GM18951 (cell line): Measurements from ENCODE around the gene TMEM185B.

Experiments
- POLR2A ChIP-seq: IDR thresholded peaks from 4 replicates; pipeline ENCODE4 v1.6.1; 2011; ENCODE audit warnings: mild to moderate bottlenecking; ENCODE audit not compliant: insufficient read length, insufficient read depth; ENCODE audit errors: extremely low read depth
- in situ Hi-C: fragments of 300-500 bp; cut with MboI; formaldehyde crosslinking; loops from one replicate; pipeline ENCODE4 v1.12.0; 2022; ENCODE audit warnings: low sequenced_read_pairs, mixed read lengths, inconsistent platforms; ENCODE audit not compliant: unreplicated experiment

TMEM185B gene

DNA sequence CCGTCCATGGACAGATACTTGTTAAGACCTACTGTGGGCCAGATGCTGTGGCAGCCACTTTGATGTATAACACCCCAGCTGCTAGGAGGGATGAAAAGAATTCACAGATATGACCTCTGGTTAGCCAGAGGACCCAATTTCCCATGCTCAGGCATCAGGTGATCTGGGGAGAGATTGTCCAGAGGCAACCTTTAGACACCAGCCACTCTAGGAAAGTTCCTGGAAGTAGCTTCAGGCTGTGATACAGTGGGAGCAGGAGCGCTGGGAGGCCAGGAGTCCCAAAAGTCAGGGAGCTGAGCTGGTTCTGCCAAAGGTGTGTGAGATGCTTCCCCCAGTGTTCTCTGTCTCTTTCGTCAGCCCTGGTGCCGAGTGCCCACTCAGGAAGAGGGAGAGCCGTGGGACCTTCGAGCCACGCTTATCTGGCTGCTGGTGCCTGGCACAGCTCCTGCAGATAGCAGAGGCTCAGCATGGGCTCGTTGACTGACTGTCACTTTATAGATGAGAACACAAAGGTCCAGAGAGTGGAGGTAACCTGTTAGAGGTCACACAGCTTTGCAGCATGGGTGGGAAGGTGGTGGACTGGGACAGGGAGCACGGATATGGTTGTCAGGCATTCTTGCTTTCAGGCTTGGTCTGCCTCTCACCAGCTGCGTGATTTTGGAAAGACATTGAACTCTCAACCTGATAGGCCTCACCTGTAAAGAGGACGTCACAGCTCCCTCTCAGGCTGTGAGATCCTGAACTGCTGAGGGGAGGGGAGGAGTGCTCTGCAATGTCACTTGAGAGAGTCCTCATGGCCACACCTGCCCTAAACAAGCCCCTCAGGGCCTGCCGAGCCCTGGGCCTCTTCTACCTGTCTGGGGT lies 21.7 kb upstream of the TMEM185B start:
- no peak for TF ChIP-seq POLR2A
- in situ Hi-C loops, result no loop called here

- in situ Hi-C loops, result no loop called here
- TF ChIP-seq POLR2A, result no peak
These were observed 20.8 kb upstream of the TMEM185B start for GRCh38 chr2:120243875-120244553.

GRCh38 chr2:120243211-120243610 lies 20.0 kb upstream of the TMEM185B start:
- TF ChIP-seq POLR2A, result no peak

GRCh38 chr2:120241684-120242083 lies 18.5 kb upstream of the TMEM185B start:
- TF ChIP-seq POLR2A, result no peak
- in situ Hi-C loops, result no loop called here

More at GRCh38 chr2:120243211-120243610, 20.0 kb upstream of the TMEM185B start:
- in situ Hi-C loops, result no loop called here

DNA sequence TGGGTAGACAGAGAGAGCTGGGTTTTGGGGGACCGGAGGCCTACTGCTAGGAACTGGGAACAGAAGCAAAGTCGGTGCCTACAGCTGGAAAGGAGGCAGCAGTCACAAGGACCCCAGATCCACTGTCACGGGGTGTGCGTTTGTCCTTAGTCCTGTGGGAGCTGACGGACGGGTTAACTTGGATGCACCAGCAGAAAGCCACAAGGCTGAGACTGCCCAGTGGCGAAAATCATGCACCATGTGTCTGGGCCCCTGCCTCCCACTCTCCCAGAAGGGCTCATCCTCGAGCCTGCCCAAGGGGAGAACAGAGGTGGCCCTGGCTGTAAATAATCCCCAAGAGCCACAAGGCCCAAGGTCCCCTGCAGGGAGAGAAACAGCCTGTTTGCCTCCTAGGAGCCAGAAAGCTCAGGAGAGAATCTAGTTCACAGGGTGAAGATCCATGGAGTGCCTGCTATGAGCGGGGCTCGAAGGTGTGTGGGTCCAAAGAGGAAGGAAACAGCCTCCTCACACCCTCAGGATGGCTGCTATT lies 17.8 kb upstream of the TMEM185B start:
- no peak for TF ChIP-seq POLR2A
- in situ Hi-C loops, result no loop called here

DNA sequence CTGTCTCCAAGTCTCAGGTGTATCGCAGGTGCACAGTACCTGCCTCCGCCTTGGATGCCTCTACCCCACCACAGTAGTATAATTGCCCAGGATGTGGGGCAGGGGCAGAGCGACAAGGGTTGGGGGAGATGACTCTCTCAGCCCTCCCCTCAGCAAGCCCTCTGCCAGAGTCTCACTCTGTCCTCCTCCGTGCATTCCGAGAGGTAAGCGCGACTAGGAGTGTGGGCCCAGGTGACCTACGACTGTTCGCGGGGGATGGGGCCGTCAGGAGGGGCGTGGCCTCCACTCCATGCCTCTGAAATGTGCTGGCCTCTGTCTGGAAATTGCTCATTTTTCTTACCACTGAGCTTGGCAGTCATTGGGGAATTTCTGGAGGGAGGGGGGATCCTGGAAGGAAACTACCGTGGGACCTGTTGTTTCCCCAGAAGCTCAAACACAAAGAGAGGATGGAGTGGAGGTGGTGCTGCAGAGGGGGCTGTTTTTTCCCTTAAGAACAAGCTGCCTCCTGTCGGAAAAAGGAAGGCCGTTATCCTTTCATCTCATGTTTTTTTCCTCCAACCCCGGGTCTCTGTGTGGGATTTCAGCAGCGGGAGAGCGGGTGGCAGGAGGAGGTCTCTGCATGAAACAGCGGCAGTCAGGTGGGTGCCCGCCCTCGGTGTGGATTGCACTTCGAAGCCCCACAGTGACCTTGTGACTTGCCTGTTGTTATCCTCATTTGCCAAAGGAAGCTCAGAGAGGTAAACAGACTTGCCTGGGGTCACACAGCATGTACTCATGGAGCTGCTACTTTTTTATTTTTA lies 16.5 kb upstream of the TMEM185B start:
- TF ChIP-seq POLR2A, result no peak
- in situ Hi-C loops, result loop anchor here (5.0 kb wide), 1 partner anchor 53 kb away; no protein-coding TSS in a partner anchor

GRCh38 chr2:120238728-120239487 lies 15.7 kb upstream of the TMEM185B start:
- in situ Hi-C loops, result loop anchor here (5.0 kb wide), 1 partner anchor 53 kb away; no protein-coding TSS in a partner anchor
- no peak for TF ChIP-seq POLR2A

DNA sequence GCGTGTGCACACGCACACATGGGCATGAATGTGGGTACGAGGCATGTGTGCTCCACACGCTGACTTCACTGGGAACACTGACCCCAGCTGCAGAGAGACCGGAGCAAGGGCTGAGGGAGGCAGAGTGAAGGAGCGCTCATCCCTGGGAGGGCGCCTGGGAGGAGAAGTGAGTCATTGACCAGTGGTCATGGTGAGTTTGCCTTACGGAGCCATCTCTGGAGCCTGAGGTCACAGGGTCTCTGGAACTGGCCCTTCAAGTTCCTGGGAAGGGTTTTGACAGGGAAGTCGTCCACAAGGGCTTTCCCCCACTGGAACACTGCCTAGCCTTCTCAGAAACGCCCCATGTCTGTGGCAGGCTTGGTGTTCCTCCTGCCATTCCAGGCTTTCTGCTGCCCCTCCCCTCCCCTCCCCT lies 14.3 kb upstream of the TMEM185B start:
- TF ChIP-seq POLR2A, result no peak
- in situ Hi-C loops, result loop anchor here (5.0 kb wide), 1 partner anchor 55 kb away; no protein-coding TSS in a partner anchor

DNA sequence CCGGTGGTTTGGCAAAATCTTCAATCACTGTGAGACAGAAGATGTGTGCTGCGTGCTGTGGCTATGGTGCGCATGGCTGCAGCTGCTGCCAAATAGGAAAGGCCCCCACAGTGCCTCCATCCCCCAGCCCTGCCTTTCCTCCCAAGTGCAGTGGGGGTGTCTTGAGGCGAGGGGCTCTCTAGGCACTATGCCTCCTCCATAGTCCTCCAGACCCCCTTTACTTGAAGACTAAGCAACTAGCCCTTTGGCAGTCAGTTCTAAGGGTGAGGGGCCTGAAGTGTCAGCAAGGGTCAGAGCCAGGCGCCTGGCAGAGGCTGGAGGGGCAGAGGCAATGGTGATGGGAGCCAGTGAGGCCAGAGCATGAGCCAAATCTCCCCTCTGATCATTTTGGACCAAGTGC lies 13.6 kb upstream of the TMEM185B start:
- in situ Hi-C loops, result loop anchor here (5.0 kb wide), 1 partner anchor 56 kb away; no protein-coding TSS in a partner anchor
- no peak for TF ChIP-seq POLR2A

- TF ChIP-seq POLR2A, result no peak
- in situ Hi-C loops, result loop anchor here (5.0 kb wide), 1 partner anchor 56 kb away; no protein-coding TSS in a partner anchor
These were observed 13.1 kb upstream of the TMEM185B start for GRCh38 chr2:120236316-120236715.

DNA sequence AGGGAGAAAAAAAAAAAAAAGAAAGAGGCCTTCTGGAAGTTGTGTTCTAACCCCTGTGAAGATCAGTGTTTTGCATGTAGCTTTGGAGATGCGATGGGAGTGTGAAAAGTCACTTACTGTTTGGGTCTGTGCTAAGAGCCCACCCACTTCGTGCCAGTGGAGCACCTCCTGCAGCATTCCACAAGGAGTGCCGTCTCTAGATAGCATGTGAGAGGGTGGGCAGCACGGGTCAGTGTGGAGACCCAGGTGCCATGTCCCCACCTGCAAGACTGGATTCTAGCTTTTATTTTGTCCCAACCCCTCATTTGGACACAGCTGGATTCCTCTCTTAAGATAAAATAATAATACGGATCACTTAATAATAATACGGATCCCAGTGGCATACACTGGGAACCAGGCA lies 12.5 kb upstream of the TMEM185B start:
- in situ Hi-C loops, result loop anchor here (5.0 kb wide), 1 partner anchor 57 kb away; no protein-coding TSS in a partner anchor
- TF ChIP-seq POLR2A, result no peak

GRCh38 chr2:120235158-120235557 lies 12.0 kb upstream of the TMEM185B start:
- in situ Hi-C loops, result loop anchor here (5.0 kb wide), 1 partner anchor 57 kb away; no protein-coding TSS in a partner anchor
